Globus pallidus (tissue), 1 donor: Measurements from ENCODE around the gene WWC2.
A peak's percentile ranks its signal among the peaks of the same experiment; 100 is the strongest.
"Not testable (repeated sequence)": the region's sequence is repeated elsewhere in the genome, so short reads cannot be mapped to it uniquely, and the experiment has no call there.

ENCODE experiments used
- DNase-seq: peaks from one replicate; pipeline ENCODE4 v3.0.0-alpha.2; 2015; ENCODE audit warnings: low spot score

The WWC2 gene

GRCh38 chr4:183172881-183173280 is 73.8 kb downstream of the WWC2 start:
- DNase-seq = no peak

GRCh38 chr4:183173580-183174526 is 74.8 kb downstream of the WWC2 start:
- DNase-seq = no peak

- DNase-seq = no peak
Observed at GRCh38 chr4:183175631-183176232, 76.7 kb downstream of the WWC2 start.

GRCh38 chr4:183177001-183177400 is 77.9 kb downstream of the WWC2 start:
- DNase-seq = no peak

GRCh38 chr4:183178201-183178600 is 79.1 kb downstream of the WWC2 start:
- no peak for DNase-seq

GRCh38 chr4:183180096-183180495 is 81.0 kb downstream of the WWC2 start:
- DNase-seq = no peak

GRCh38 chr4:183180621-183181020 is 81.6 kb downstream of the WWC2 start:
- DNase-seq = no peak

GRCh38 chr4:183181081-183181480 is 82.0 kb downstream of the WWC2 start:
- no peak for DNase-seq

- no peak for DNase-seq
Observed at GRCh38 chr4:183182873-183183725, 84.0 kb downstream of the WWC2 start.

GRCh38 chr4:183183906-183184535 is 85.0 kb downstream of the WWC2 start:
- no peak for DNase-seq

- DNase-seq = no peak
Observed at GRCh38 chr4:183185018-183185417, 86.0 kb downstream of the WWC2 start.

GRCh38 chr4:183185559-183185958 is 86.5 kb downstream of the WWC2 start:
- DNase-seq = no peak

- DNase-seq = no peak
Observed at GRCh38 chr4:183186813-183187212, 87.8 kb downstream of the WWC2 start.

GRCh38 chr4:183190900-183191527 is 92.0 kb downstream of the WWC2 start:
- no peak for DNase-seq

- no peak for DNase-seq
Observed at GRCh38 chr4:183191630-183192029, 92.6 kb downstream of the WWC2 start.

GRCh38 chr4:183192571-183192970 is 93.5 kb downstream of the WWC2 start:
- no peak for DNase-seq

- not testable (repeated sequence) for DNase-seq
Observed at GRCh38 chr4:183193730-183194338, 94.8 kb downstream of the WWC2 start.

- DNase-seq = no peak
Observed at GRCh38 chr4:183195534-183195933, 96.5 kb downstream of the WWC2 start.

- no peak for DNase-seq
Observed at GRCh38 chr4:183197140-183197539, 98.1 kb downstream of the WWC2 start.

- DNase-seq = peak; percentile 29
Observed at GRCh38 chr4:183200453-183200852, 101.4 kb downstream of the WWC2 start.

- no peak for DNase-seq
Observed at GRCh38 chr4:183201331-183201730, 102.3 kb downstream of the WWC2 start.
